Smooth muscle cell (in vitro differentiated cells): ENCODE measurements around the gene RFC3. TPM values are rescaled to one million over a fixed set of nuclear protein-coding genes. Genes with fewer than 3 reads are reported as not detected.

ENCODE experiments used
- DNase-seq: peaks from one replicate; lab custom pipeline; 2025; ENCODE audit not compliant: unreplicated experiment; lab: John Stamatoyannopoulos, UW
- H2AFZ ChIP-seq: fragments of 200-600 bp; sonication (generic); 2 replicates; pipeline ENCODE4 v1.6.0; 2016; ENCODE audit warnings: antibody characterized with exemption, low read depth, mild to moderate bottlenecking
- H3F3A ChIP-seq: fragments of 200-600 bp; sonication (generic); 2 replicates; pipeline ENCODE4 v1.6.0; 2017; ENCODE audit warnings: antibody characterized with exemption, low read depth
- H3K27ac ChIP-seq: fragments of 200-600 bp; sonication (generic); 2 replicates; pipeline ENCODE4 v1.5.1; 2016; ENCODE audit warnings: low read depth, mild to moderate bottlenecking
- H3K27me3 ChIP-seq: fragments of 200-600 bp; sonication (generic); 2 replicates; pipeline ENCODE4 v1.6.1; 2016; ENCODE audit warnings: low read depth, mild to moderate bottlenecking
- H3K36me3 ChIP-seq: fragments of 200-600 bp; sonication (generic); 2 replicates; pipeline ENCODE4 v1.5.1; 2016; ENCODE audit warnings: low read depth
- H3K4me1 ChIP-seq: fragments of 200-600 bp; sonication (generic); 2 replicates; pipeline ENCODE4 v1.5.1; 2016; ENCODE audit warnings: low read depth
- H3K4me2 ChIP-seq: fragments of 200-600 bp; sonication (generic); 2 replicates; pipeline ENCODE4 v1.6.0; 2016; ENCODE audit warnings: mild to moderate bottlenecking
- H3K4me3 ChIP-seq: fragments of 200-600 bp; sonication (generic); 2 replicates; pipeline ENCODE4 v1.5.1; 2016; ENCODE audit warnings: mild to moderate bottlenecking
- H3K79me2 ChIP-seq: fragments of 200-600 bp; sonication (generic); 2 replicates; pipeline ENCODE4 v1.6.0; 2016; ENCODE audit warnings: low read depth, mild to moderate bottlenecking
- H3K9ac ChIP-seq: fragments of 200-600 bp; sonication (generic); 2 replicates; pipeline ENCODE4 v1.6.0; 2016; ENCODE audit warnings: low read depth
- H3K9me3 ChIP-seq: fragments of 200-600 bp; sonication (generic); replicated peaks from 2 replicates; pipeline ENCODE4 v1.5.1; 2016; ENCODE audit warnings: low read depth
- H4K20me1 ChIP-seq: fragments of 200-600 bp; sonication (generic); 2 replicates; pipeline ENCODE4 v1.6.0; 2016; ENCODE audit warnings: low read depth
- WGBS: methylation state at CpG from one replicate; pipeline ENCODE4 v1.1.7; 2016; ENCODE audit warnings: low lambda C conversion rate; 5-methylcytosine and 5-hydroxymethylcytosine counted together
- polyA plus RNA-seq: library from polyadenylated mRNA; unstranded; fragments of >200 nt; fragmentation: Nextera tagmentation; extraction: Ambion mirVana; gene quantifications from 2 replicates; pipeline ENCODE4 v1.2.1, GENCODE V29; 2016
- small RNA-seq: library from RNA; depleted of rRNA; stranded (forward); fragments of <200 nt; gene quantifications from one replicate; pipeline ENCODE3, GENCODE V24; 2014
- total RNA-seq: library from RNA; depleted of rRNA; stranded (reverse); fragments of >200 nt; gene quantifications from 2 replicates; pipeline ENCODE4 v1.2.3, GENCODE V29; 2014
- TF ChIP-seq, protein P1 (sequence below): fragments of 200-600 bp; sonication (generic); IDR thresholded peaks from 2 replicates; pipeline ENCODE4 v1.5.1; 2017; ENCODE audit warnings: borderline replicate concordance, mild to moderate bottlenecking, antibody characterized with exemption; ENCODE audit not compliant: insufficient read depth, poor library complexity, severe bottlenecking

RFC3 gene
- total and polyA plus RNA-seq, 2 experiments from 2014 or later: 7.3 to 11.6 TPM

DNA sequence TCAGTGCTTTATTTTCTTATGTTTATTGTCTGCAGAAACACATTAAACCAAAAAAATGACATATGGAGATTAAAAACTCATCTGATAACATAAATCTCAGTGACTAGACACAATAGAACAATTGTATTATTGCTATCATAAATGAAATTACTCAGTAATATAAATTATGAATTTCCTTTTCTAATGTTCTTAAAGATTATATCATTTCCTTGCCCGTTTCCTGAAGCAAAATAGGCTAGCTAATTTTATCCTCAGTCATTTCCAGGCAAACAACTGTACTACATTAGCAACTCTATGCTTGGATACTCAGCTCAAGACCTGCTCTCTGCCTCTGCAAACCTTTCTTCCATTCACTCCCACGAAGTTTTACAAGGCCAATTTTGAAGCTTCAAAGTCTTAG, 61.2 kb downstream of the RFC3 start:
- TF ChIP-seq, protein P1, sequence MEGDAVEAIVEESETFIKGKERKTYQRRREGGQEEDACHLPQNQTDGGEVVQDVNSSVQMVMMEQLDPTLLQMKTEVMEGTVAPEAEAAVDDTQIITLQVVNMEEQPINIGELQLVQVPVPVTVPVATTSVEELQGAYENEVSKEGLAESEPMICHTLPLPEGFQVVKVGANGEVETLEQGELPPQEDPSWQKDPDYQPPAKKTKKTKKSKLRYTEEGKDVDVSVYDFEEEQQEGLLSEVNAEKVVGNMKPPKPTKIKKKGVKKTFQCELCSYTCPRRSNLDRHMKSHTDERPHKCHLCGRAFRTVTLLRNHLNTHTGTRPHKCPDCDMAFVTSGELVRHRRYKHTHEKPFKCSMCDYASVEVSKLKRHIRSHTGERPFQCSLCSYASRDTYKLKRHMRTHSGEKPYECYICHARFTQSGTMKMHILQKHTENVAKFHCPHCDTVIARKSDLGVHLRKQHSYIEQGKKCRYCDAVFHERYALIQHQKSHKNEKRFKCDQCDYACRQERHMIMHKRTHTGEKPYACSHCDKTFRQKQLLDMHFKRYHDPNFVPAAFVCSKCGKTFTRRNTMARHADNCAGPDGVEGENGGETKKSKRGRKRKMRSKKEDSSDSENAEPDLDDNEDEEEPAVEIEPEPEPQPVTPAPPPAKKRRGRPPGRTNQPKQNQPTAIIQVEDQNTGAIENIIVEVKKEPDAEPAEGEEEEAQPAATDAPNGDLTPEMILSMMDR: no peak
- DNase-seq: no peak
- no peak overlapping the region for H3K4me2 ChIP-seq
- H2AFZ ChIP-seq: no peak overlapping the region
- H3K9ac ChIP-seq: no peak overlapping the region
- no peaks in the 10 kb centered on the region for H3K36me3 ChIP-seq
- H4K20me1 ChIP-seq: no peaks in the 10 kb centered on the region
- H3K9me3 ChIP-seq: no peaks in the 10 kb centered on the region
- 87% methylated on average over 2 of the region's 2 CpGs for WGBS
- no peaks in the 10 kb centered on the region for H3K4me1 ChIP-seq
- H3K27me3 ChIP-seq: no peaks in the 10 kb centered on the region
- H3K4me3 ChIP-seq: no peak overlapping the region
- H3F3A ChIP-seq: no peaks in the 10 kb centered on the region
- H3K27ac ChIP-seq: no peak overlapping the region
- H3K79me2 ChIP-seq: no peaks in the 10 kb centered on the region

- Histone ChIP-seq H4K20me1 (no peaks in the 10 kb centered on the region), H3K9ac (no peak overlapping the region), H3K79me2 (no peaks in the 10 kb centered on the region), H3F3A (no peaks in the 10 kb centered on the region), H3K9me3 (no peaks in the 10 kb centered on the region), H3K27ac (no peak overlapping the region), H3K27me3 (no peaks in the 10 kb centered on the region), H2AFZ (no peak overlapping the region), H3K36me3 (no peaks in the 10 kb centered on the region), H3K4me1 (no peaks in the 10 kb centered on the region), H3K4me2 (no peak overlapping the region), H3K4me3 (no peak overlapping the region)
- DNase-seq: no peak
- TF ChIP-seq, protein P1: no peak
Observed at GRCh38 chr13:33882804-33883203, 64.9 kb downstream of the RFC3 start.

DNA sequence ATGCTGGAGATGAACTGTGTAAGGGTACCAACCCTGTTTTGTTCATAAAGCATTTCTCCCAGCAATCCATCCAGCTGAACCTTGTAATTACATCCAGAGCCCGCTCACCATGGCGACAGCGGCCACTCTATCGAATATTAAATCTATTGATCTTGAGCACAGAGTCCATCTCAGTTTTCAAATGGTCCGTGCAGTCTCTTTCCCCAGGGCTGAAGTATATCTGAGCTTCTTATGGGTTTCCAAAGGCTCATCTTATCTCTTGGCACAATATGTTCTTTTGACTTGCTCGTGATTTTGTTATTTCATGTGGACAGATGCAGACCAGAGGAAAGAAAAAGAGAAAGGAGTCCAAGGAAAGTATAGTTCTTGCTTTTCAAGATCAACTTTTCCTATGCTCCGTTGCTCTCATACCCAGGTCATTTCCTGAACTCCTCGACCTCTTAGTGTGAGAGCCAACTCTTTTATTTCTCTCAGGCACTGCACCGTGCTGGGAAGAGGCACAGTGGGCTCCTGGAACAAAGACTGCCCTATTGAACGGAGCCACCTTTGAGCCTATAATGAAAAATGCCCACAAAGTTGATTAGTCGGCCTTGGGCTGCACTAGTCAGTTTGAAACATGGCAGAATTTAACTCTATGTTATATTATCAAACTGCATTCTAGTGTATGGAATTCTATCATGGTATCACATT, 66.7 kb downstream of the RFC3 start:
- no peaks in the 10 kb centered on the region for H3K36me3 ChIP-seq
- H3F3A ChIP-seq: no peaks in the 10 kb centered on the region
- no peaks in the 10 kb centered on the region for H3K27me3 ChIP-seq
- DNase-seq: no peak
- 94% methylated on average over 11 of the region's 11 CpGs for WGBS
- no peak overlapping the region for H3K4me2 ChIP-seq
- H4K20me1 ChIP-seq: no peaks in the 10 kb centered on the region
- H3K4me3 ChIP-seq: no peak overlapping the region
- TF ChIP-seq, protein P1: no peak
- no peak overlapping the region for H2AFZ ChIP-seq
- no peaks in the 10 kb centered on the region for H3K9me3 ChIP-seq
- H3K4me1 ChIP-seq: no peaks in the 10 kb centered on the region
- no peak overlapping the region for H3K9ac ChIP-seq
- no peak overlapping the region for H3K27ac ChIP-seq
- no peaks in the 10 kb centered on the region for H3K79me2 ChIP-seq

Small RNA genes lying within 50 kb of the gene (small RNA-seq; reads per million reads assigned to genes)
- not detected for gene RNU5A-4P
